ENCODE results near the gene NAA40. TPM values are rescaled to one million over a fixed set of nuclear protein-coding genes. Genes with fewer than 3 reads are reported as not detected.

The NAA40 gene
- total and polyA plus RNA-seq, 2 of the 13 experiments (the other 11 are each of a cell fraction or from before 2014, with no cell fraction given): 11.1 to 17.9 TPM

- TF ChIP-seq ZSCAN30 (CRISPR knock-in tag; IDR thresholded peaks at IDR 0.05) (no peak), ZBTB4 (CRISPR knock-in tag; IDR thresholded peaks at IDR 0.05; ENCODE audit: borderline replicate concordance) (peak; percentile 36; the same call in 1 of the 2 replicates), SAP130 (CRISPR knock-in tag; IDR thresholded peaks at IDR 0.05; ENCODE audit: low read depth) (peak; percentile 82), ZNF431 (CRISPR knock-in tag; IDR thresholded peaks at IDR 0.05; ENCODE audit: borderline replicate concordance, low read depth) (no peak), SIN3A (IDR thresholded peaks at IDR 0.05; ENCODE audit: borderline replicate concordance, low read depth, low read length) (peak; percentile 44; the same call in 1 of the 2 replicates), RFX5 (IDR thresholded peaks at IDR 0.05; ENCODE audit: low read depth, low read length) (no peak), EED (CRISPR knock-in tag; IDR thresholded peaks at IDR 0.05) (peak; percentile 74; the same call in 1 of the 2 replicates), HNF4G (IDR thresholded peaks at IDR 0.05; ENCODE audit: borderline replicate concordance, low read depth, low read length) (no peak), HNF4G (CRISPR knock-in tag; IDR thresholded peaks at IDR 0.05; ENCODE audit: borderline replicate concordance, low read depth) (peak; percentile 36; the same call in 1 of the 2 replicates), HNRNPL (IDR thresholded peaks at IDR 0.05; ENCODE audit: low read depth, low read length) (peak; percentile 76; the same call in 1 of the 2 replicates), ZNF512 (CRISPR knock-in tag; IDR thresholded peaks at IDR 0.05) (no peak), ZNF652 (CRISPR knock-in tag; IDR thresholded peaks at IDR 0.05; ENCODE audit: borderline replicate concordance, low read depth) (no peak), ZNF275 (CRISPR knock-in tag; IDR thresholded peaks at IDR 0.05; ENCODE audit: borderline replicate concordance) (no peak)
- TF ChIP-seq, protein P1, sequence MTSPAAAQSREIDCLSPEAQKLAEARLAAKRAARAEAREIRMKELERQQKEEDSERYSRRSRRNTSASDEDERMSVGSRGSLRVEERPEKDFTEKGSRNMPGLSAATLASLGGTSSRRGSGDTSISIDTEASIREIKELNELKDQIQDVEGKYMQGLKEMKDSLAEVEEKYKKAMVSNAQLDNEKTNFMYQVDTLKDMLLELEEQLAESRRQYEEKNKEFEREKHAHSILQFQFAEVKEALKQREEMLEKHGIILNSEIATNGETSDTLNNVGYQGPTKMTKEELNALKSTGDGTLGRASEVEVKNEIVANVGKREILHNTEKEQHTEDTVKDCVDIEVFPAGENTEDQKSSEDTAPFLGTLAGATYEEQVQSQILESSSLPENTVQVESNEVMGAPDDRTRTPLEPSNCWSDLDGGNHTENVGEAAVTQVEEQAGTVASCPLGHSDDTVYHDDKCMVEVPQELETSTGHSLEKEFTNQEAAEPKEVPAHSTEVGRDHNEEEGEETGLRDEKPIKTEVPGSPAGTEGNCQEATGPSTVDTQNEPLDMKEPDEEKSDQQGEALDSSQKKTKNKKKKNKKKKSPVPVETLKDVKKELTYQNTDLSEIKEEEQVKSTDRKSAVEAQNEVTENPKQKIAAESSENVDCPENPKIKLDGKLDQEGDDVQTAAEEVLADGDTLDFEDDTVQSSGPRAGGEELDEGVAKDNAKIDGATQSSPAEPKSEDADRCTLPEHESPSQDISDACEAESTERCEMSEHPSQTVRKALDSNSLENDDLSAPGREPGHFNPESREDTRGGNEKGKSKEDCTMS (CRISPR knock-in tag; conservative IDR thresholded peaks at IDR 0.05): no peak
- TF ChIP-seq, protein P2, sequence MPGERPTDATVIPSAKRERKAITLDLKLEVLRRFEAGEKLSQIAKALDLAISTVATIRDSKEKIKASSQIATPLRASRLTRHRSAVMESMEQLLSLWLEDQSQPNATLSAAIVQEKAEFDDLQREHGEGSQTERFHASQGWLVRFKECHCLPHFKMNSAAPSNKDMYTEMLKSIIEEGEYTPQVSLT (CRISPR knock-in tag; IDR thresholded peaks at IDR 0.05; ENCODE audit: borderline replicate concordance, low read depth): no peak
- TF ChIP-seq, protein P3, sequence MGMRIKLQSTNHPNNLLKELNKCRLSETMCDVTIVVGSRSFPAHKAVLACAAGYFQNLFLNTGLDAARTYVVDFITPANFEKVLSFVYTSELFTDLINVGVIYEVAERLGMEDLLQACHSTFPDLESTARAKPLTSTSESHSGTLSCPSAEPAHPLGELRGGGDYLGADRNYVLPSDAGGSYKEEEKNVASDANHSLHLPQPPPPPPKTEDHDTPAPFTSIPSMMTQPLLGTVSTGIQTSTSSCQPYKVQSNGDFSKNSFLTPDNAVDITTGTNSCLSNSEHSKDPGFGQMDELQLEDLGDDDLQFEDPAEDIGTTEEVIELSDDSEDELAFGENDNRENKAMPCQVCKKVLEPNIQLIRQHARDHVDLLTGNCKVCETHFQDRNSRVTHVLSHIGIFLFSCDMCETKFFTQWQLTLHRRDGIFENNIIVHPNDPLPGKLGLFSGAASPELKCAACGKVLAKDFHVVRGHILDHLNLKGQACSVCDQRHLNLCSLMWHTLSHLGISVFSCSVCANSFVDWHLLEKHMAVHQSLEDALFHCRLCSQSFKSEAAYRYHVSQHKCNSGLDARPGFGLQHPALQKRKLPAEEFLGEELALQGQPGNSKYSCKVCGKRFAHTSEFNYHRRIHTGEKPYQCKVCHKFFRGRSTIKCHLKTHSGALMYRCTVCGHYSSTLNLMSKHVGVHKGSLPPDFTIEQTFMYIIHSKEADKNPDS (CRISPR knock-in tag; IDR thresholded peaks at IDR 0.05): no peak
Observed at GRCh38 chr11:63919267-63920125, 19.3 kb upstream of the NAA40 start (continued).
